Dendritic cell treated with granulocyte-macrophage colony-stimulating factor and Interleukin-4, amounts not matched to agents 40 ng/mL and 50 ng/mL, for 4 days (primary cell): Measurements from ENCODE around the gene VWCE.
A peak's percentile ranks its signal among the peaks of the same experiment; 100 is the strongest.

Experiments used
- H3K27ac Mint-ChIP-seq: one replicate; pipeline ENCODE4 v1.8.0; 2022; ENCODE audit warnings: mild to moderate bottlenecking, mixed read lengths
- H3K27me3 Mint-ChIP-seq: one replicate; pipeline ENCODE4 v1.8.0; 2022; ENCODE audit warnings: mild to moderate bottlenecking, mixed read lengths
- H3K36me3 Mint-ChIP-seq: one replicate; pipeline ENCODE4 v1.8.0; 2022; ENCODE audit warnings: low read depth, mixed read lengths
- H3K4me1 Mint-ChIP-seq: one replicate; pipeline ENCODE4 v1.8.0; 2022; ENCODE audit warnings: low read depth, mixed read lengths
- H3K4me3 Mint-ChIP-seq: one replicate; pipeline ENCODE4 v1.8.0; 2022; ENCODE audit warnings: mild to moderate bottlenecking, moderate library complexity, mixed read lengths
- H3K9me3 Mint-ChIP-seq: one replicate; pipeline ENCODE4 v1.8.0; 2022; ENCODE audit warnings: mixed read lengths
- intact Hi-C: fragments of 100-400 bp; cut with micrococcal nuclease; formaldehyde crosslinking; loops from one replicate; pipeline ENCODE4 v1.15.0; 2022

VWCE gene

GRCh38 chr11:61333550-61334433 lies 38.7 kb upstream of the VWCE start:
- no peaks in the 10 kb centered on the region for H3K27me3 Mint-ChIP-seq
- peak overlapping the region; percentile 83 for H3K27ac Mint-ChIP-seq
- intact Hi-C loops: loop anchor here (1.0 to 10.0 kb wide), 2 partner anchors 28 to 79 kb away; partner anchors contain the start of gene CYB561A3
- H3K4me1 Mint-ChIP-seq: peaks cover 53% of the 10 kb centered on the region
- H3K36me3 Mint-ChIP-seq: peaks cover 54% of the 10 kb centered on the region
- no peaks in the 10 kb centered on the region for H3K9me3 Mint-ChIP-seq
- peak overlapping the region; percentile 87 for H3K4me3 Mint-ChIP-seq

- peak within 1 kb of the TSS; percentile 83 for H3K27ac Mint-ChIP-seq
- H3K36me3 Mint-ChIP-seq: peaks cover 54% of the 10 kb centered on the region
- no peaks in the 10 kb centered on the region for H3K9me3 Mint-ChIP-seq
- no peaks in the 10 kb centered on the region for H3K27me3 Mint-ChIP-seq
- peaks cover 46% of the 10 kb centered on the region for H3K4me1 Mint-ChIP-seq
- peak within 1 kb of the TSS; percentile 87 for H3K4me3 Mint-ChIP-seq
- intact Hi-C loops: loop anchor here (1.0 to 10.0 kb wide), 2 partner anchors 28 to 78 kb away; partner anchors contain the start of gene CYB561A3
Measured at GRCh38 chr11:61332797-61333549, 37.9 kb upstream of the VWCE start, which contains the start of the genes DDB1 and TKFC. Gene DDB1, minus strand, starts transcription at chr11:61333105. Its CDS starts 137 bp downstream, at chr11:61332968. Gene TKFC, plus strand, starts transcription at chr11:61333228. Its CDS starts 1,501 bp downstream, at chr11:61334729.

GRCh38 chr11:61332281-61332796 lies 37.2 kb upstream of the VWCE start:
- H3K36me3 Mint-ChIP-seq: peaks cover 58% of the 10 kb centered on the region
- H3K4me1 Mint-ChIP-seq: peaks cover 43% of the 10 kb centered on the region
- no peaks in the 10 kb centered on the region for H3K9me3 Mint-ChIP-seq
- H3K4me3 Mint-ChIP-seq: peak overlapping the region; percentile 87
- H3K27me3 Mint-ChIP-seq: no peaks in the 10 kb centered on the region
- intact Hi-C loops: loop anchor here (10.0 kb wide), 1 partner anchor 78 kb away; no protein-coding TSS in a partner anchor
- H3K27ac Mint-ChIP-seq: peak overlapping the region; percentile 83

GRCh38 chr11:61331651-61332050 lies 36.5 kb upstream of the VWCE start:
- Mint-ChIP-seq H3K27me3 (no peaks in the 10 kb centered on the region), H3K4me1 (peaks cover 36% of the 10 kb centered on the region), H3K9me3 (no peaks in the 10 kb centered on the region), H3K36me3 (peaks cover 65% of the 10 kb centered on the region), H3K27ac (peak overlapping the region; percentile 83), H3K4me3 (peak overlapping the region; percentile 87)
- intact Hi-C loops: loop anchor here (10.0 kb wide), 1 partner anchor 77 kb away; no protein-coding TSS in a partner anchor

GRCh38 chr11:61329871-61330270 lies 34.8 kb upstream of the VWCE start:
- intact Hi-C loops: loop anchor here (10.0 kb wide), 1 partner anchor 75 kb away; no protein-coding TSS in a partner anchor
- H3K27ac Mint-ChIP-seq: no peak overlapping the region
- H3K9me3 Mint-ChIP-seq: no peaks in the 10 kb centered on the region
- H3K36me3 Mint-ChIP-seq: peaks cover 83% of the 10 kb centered on the region
- no peaks in the 10 kb centered on the region for H3K27me3 Mint-ChIP-seq
- H3K4me1 Mint-ChIP-seq: peaks cover 33% of the 10 kb centered on the region
- H3K4me3 Mint-ChIP-seq: no peak overlapping the region

GRCh38 chr11:61328351-61328750 lies 33.2 kb upstream of the VWCE start:
- Mint-ChIP-seq H3K27ac (no peak overlapping the region), H3K27me3 (no peaks in the 10 kb centered on the region), H3K4me3 (no peak overlapping the region), H3K36me3 (peaks cover 94% of the 10 kb centered on the region), H3K4me1 (peaks cover 27% of the 10 kb centered on the region), H3K9me3 (no peaks in the 10 kb centered on the region)
- intact Hi-C loops: no loop called here

- intact Hi-C loops: no loop called here
- Mint-ChIP-seq H3K27ac (no peak overlapping the region), H3K27me3 (no peaks in the 10 kb centered on the region), H3K4me3 (no peak overlapping the region), H3K4me1 (peaks cover 25% of the 10 kb centered on the region), H3K36me3 (peaks cover 94% of the 10 kb centered on the region), H3K9me3 (no peaks in the 10 kb centered on the region)
Measured at GRCh38 chr11:61327669-61328071, 32.6 kb upstream of the VWCE start.

GRCh38 chr11:61325649-61326414 lies 30.7 kb upstream of the VWCE start:
- Mint-ChIP-seq H3K4me3 (no peak overlapping the region), H3K4me1 (peaks cover 7% of the 10 kb centered on the region), H3K36me3 (peaks cover 96% of the 10 kb centered on the region), H3K9me3 (no peaks in the 10 kb centered on the region), H3K27ac (no peak overlapping the region), H3K27me3 (no peaks in the 10 kb centered on the region)
- intact Hi-C loops: no loop called here

GRCh38 chr11:61315260-61315659 lies 20.1 kb upstream of the VWCE start:
- H3K27ac Mint-ChIP-seq: no peak overlapping the region
- H3K36me3 Mint-ChIP-seq: peaks cover 19% of the 10 kb centered on the region
- H3K4me1 Mint-ChIP-seq: no peaks in the 10 kb centered on the region
- intact Hi-C loops: no loop called here
- no peaks in the 10 kb centered on the region for H3K9me3 Mint-ChIP-seq
- H3K27me3 Mint-ChIP-seq: no peaks in the 10 kb centered on the region
- H3K4me3 Mint-ChIP-seq: no peak overlapping the region

- H3K4me1 Mint-ChIP-seq: no peaks in the 10 kb centered on the region
- H3K4me3 Mint-ChIP-seq: no peak overlapping the region
- H3K27ac Mint-ChIP-seq: no peak overlapping the region
- no peaks in the 10 kb centered on the region for H3K36me3 Mint-ChIP-seq
- H3K27me3 Mint-ChIP-seq: no peaks in the 10 kb centered on the region
- H3K9me3 Mint-ChIP-seq: no peaks in the 10 kb centered on the region
- intact Hi-C loops: no loop called here
Measured at GRCh38 chr11:61310749-61311148, 15.6 kb upstream of the VWCE start.

- H3K9me3 Mint-ChIP-seq: no peaks in the 10 kb centered on the region
- no peaks in the 10 kb centered on the region for H3K27me3 Mint-ChIP-seq
- no peaks in the 10 kb centered on the region for H3K36me3 Mint-ChIP-seq
- intact Hi-C loops: loop anchor here (10.0 kb wide), 1 partner anchor 55 kb away; no protein-coding TSS in a partner anchor
- no peak overlapping the region for H3K4me3 Mint-ChIP-seq
- no peaks in the 10 kb centered on the region for H3K4me1 Mint-ChIP-seq
- no peak overlapping the region for H3K27ac Mint-ChIP-seq
Measured at GRCh38 chr11:61309739-61310138, 14.6 kb upstream of the VWCE start.

GRCh38 chr11:61309141-61309540 lies 14.0 kb upstream of the VWCE start:
- H3K9me3 Mint-ChIP-seq: no peaks in the 10 kb centered on the region
- no peak overlapping the region for H3K4me3 Mint-ChIP-seq
- intact Hi-C loops: loop anchor here (10.0 kb wide), 1 partner anchor 54 kb away; no protein-coding TSS in a partner anchor
- H3K27me3 Mint-ChIP-seq: no peaks in the 10 kb centered on the region
- no peak overlapping the region for H3K27ac Mint-ChIP-seq
- no peaks in the 10 kb centered on the region for H3K36me3 Mint-ChIP-seq
- H3K4me1 Mint-ChIP-seq: no peaks in the 10 kb centered on the region

GRCh38 chr11:61307354-61307753 lies 12.2 kb upstream of the VWCE start:
- H3K27ac Mint-ChIP-seq: no peak overlapping the region
- no peaks in the 10 kb centered on the region for H3K27me3 Mint-ChIP-seq
- no peaks in the 10 kb centered on the region for H3K36me3 Mint-ChIP-seq
- H3K4me1 Mint-ChIP-seq: no peaks in the 10 kb centered on the region
- intact Hi-C loops: loop anchor here (10.0 kb wide), 1 partner anchor 53 kb away; no protein-coding TSS in a partner anchor
- no peaks in the 10 kb centered on the region for H3K9me3 Mint-ChIP-seq
- no peak overlapping the region for H3K4me3 Mint-ChIP-seq
